ENCODE results near the gene WNT7A.
"Not testable (repeated sequence)": the region's sequence is repeated elsewhere in the genome, so short reads cannot be mapped to it uniquely, and the experiment has no call there.

WNT7A gene

DNA sequence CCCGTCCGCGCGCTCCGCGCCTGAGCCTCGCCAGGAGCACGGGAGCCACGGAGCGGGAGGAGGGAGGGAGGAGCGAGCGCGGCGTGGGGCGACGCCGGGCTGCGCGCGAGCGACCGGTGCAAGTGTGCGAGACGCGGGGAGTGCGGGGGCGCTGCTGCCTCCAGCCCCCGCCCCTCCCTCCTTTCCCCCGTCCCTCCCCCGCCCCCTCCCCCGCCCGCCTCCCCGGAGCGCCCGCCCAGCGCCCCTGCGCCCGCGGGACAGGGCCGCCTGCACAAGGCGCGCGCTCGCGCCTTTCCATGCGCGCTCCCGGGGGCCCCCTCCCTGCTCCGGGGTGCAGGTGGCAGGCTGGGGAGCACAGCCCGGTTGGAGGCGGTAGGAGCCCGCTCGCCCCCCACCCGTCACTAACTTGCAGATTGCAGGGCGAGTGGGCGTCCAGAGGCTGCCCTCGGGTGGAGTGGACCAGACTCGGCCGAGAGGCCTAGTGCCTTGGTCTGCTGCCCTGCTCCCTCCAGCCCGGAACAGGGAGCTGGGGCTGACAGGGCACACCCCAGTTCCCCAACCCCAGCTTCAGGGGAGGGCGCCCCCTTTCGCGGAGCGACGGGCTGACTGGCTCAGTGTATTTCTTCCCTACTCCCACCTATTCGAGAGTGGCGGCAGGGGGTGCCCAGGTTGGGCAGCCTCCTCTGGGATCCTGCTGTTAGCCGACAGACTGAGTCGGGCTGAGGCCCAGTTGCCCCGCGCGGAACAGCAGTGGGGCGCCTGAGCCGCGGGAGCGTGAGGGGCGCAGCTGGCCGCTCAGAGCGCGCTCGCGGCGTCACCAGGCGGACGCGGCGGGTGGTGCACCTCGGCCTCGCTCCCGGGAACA, at the start of gene WNT7A:
Gene WNT7A (minus strand): TSS at position 126 of the 865 bp plus-strand sequence. CDS start 255 bp downstream, outside the sequence.
- DNase-seq (ENCODE audit: low read depth in 2 of 2), result peak in 1 of 2 experiments; percentile 50

DNA sequence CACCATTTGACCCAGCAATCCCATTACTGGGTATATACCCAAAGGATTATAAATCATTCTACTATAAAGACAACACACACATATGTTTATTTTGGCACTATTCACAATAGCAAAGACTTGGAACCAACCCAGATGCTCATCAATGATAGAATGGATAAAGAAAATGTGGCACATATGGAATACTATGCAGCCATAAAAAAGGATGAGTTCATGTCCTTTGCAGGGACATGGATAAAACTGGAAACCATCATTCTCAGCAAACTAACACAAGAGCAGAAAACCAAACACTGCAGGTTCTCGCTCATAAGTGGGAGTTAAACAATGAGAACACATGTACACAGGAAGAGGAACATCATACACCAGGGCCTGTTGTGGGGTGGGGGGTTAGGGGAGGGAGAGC, 48.9 kb upstream of the WNT7A start:
- DNase-seq (ENCODE audit: low read depth in 2 of 2), result not testable (repeated sequence)

DNA sequence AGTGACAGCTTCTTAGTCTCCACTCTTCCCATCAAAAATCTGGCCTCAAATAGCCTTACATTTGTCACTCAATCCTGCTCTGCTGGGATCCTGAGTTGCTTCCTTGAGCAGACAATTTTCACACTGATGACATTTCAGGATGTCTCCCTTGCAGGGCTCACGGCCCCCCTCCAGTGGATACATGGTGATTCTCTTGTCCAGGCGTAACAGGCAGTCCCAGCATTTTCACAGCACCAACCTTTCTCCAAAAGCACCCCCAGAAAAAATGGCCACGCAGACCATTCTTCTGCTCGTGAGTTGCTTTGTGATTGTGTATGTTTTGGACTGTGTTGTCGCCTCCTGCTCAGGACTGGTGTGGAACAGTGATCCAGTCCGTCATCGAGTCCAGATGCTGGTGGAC, 47.4 kb upstream of the WNT7A start:
- DNase-seq (ENCODE audit: low read depth in 2 of 2), result no peak

DNA sequence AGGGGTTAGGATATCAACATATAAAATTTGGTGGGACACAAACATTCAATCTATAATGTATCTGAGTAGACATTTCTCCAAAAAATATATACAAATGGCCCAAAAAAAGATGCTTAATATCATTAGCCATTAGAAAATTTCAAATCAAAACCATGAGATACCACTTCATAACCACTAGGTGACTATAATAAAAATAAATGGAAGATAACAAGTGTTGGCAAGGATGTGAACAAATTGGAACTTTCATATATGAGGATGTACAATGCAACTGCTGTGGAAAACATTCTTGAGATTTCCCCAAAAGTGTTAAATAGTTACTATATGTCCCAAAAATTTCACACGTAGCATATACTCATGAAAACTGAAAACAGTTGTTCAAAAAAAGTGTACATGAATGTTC, 36.5 kb upstream of the WNT7A start:
- no peak for DNase-seq (ENCODE audit: low read depth in 2 of 2)

DNA sequence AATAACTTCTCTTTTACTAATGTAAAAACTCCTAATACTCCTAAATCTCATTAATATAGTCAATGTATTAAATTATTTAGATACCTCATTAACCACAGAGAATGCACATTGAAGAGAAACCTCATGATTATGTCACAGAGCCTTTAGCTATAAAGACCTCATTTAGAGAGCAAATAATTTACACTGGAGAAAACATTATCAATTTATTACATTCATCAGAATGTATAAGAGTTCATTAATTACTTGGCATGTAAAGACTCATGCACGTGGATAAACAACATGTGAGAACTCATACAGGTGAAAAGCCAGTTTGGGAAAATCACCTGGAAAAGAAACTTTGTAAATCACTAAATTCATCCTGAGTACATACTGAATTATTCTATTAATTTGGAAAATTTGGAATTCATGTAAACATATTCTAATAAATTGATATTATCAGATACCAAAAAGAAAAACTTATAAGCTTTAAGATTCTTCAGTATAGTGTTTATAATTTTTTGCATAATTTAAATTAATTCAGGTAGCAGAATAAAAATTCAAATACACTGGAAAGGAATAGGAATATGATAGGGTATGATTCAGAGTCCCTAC, 22.9 kb upstream of the WNT7A start:
- no peak for DNase-seq (ENCODE audit: low read depth in 2 of 2)

- no peak for DNase-seq (ENCODE audit: low read depth in 2 of 2)
Observed at GRCh38 chr3:13901935-13902584, 22.2 kb upstream of the WNT7A start.

DNA sequence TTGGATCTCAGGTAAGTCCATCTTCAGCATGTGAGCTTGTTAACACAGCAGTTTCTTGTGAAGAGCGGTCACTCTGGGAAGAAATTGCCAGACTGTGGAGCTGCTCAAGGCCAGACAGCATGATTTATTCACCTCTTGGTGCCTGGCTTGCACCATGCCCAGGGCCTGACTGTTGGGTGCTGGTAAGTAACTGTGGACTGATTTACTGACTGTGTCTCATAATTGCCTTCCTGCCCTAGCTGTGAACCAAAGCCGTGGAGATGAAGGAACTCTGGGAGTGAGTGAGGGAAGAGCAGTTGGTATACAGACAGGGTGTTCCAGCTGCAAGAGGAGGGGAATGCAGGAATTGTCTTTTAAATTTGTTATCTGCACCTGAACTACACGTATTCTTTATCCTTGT, 18.5 kb upstream of the WNT7A start:
- no peak for DNase-seq (ENCODE audit: low read depth in 2 of 2)

GRCh38 chr3:13896473-13897154, 16.7 kb upstream of the WNT7A start:
- DNase-seq (ENCODE audit: low read depth in 2 of 2), result no peak

GRCh38 chr3:13895155-13896105, 15.6 kb upstream of the WNT7A start:
- peak; percentile 92 to 95 for DNase-seq (ENCODE audit: low read depth in 2 of 2)

DNA sequence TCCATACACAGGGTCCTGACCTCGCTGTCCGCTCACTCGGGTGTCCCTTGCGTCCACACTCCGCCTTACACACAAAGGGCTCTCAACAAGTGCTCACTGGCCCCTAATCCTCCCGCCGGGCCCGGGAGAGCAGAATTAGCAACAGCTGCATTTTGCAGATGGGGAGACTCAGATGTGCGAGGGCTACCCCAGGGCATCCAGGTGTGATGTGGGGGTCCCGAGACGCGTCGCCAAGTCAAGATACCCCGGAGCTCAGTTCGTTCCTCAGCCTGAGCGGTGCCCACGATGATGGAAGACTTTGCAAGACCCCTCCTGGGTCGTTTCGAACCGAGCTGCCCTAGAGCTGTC, 14.9 kb upstream of the WNT7A start:
- DNase-seq (ENCODE audit: low read depth in 2 of 2), result no peak

DNA sequence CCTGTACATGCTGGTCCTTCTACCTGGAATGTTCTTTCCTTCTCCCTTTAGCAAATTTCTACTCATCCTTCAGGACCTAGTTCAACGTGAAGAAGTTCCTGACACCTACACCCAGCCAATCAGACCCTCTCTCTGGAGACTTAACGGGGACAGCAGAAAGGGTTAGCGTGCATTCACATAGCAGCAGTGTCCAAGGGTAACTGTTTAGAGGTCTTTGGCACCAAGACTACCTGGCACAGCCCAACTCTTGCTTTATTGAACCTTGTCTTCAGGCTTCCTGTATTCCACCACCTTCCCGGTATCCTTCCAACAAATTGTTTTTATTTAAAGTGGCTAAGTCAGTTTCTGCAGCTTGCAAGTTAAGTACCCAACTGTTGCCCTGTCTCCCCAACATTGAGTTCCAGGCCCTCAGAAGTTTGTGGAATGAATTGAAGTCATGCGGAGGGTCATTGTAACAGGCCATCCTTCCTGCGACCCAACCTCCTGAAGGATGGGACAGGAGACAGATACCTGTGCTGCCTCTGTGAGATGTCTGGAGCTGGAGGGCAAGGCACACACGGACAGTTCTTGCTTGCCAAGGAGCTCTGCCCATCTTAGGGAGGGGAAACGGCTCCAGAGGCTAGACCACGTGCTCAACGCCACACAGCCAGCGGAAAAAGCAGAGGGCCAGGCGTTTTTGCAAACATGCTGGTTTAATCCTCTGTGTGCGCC, 14.4 kb upstream of the WNT7A start:
- no peak for DNase-seq (ENCODE audit: low read depth in 2 of 2)

GRCh38 chr3:13892304-13892703, 12.4 kb upstream of the WNT7A start:
- no peak for DNase-seq (ENCODE audit: low read depth in 2 of 2)

DNA sequence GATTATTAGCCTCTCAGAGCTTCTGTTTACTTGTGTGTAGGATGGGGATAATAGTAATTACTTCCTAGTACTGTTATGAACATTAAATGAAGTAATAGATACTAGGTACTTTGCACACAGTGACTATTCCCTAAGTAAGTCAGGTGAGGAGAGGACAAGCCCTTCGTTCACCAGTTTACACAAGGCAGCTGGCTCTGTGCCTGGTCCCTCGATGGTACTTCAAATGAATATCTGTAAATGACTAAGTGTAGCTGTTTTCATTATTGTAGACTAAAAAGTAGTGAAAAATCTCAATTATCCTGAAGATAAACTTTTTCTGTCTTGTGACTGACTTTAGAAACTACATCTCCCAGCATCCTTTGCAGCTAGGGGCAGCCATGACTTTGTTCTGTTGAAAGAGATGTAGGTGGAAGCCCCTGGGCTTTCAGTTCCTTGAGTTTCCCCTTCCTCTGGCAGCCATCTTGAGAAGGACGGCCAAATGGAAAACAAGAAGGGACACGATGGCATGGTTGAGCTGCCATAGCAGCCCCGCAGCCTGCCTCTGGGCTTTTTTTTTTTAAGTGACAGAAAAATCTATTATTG, 11.7 kb upstream of the WNT7A start:
- DNase-seq (ENCODE audit: low read depth in 2 of 2), result no peak

GRCh38 chr3:13891017-13891392, 11.1 kb upstream of the WNT7A start:
- DNase-seq (ENCODE audit: low read depth in 2 of 2), result no peak

DNA sequence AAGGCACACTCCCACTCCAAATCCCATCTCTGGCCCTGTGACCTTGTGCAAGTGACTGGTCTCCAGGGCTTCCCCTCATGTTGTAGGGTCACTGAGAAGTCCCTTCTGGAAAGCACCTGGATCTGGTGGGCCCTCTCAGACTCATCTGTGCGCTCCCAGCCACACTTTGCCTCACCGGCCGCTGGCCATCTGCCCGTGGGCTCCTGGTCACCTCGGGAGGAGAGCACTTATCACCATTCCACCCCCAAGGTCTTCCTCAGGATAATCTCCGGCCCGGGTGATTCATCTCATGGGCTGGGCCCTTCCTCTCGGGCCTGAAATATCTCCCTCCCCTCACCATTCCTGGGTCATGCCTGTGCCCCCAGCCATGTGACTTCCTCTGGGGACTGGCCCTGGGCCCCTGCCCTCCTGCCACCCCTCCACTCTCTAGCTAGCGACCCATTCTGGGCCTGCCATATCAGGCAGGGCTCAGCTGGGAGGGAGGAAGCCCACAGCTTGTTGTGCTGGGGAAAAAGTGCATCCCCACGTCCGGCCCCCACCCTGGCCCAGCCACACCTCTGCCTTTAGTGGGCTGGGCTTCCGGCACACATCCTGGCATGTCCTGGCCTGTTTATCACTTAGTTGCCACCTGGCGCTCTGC, 10.6 kb upstream of the WNT7A start:
- DNase-seq (ENCODE audit: low read depth in 2 of 2), result no peak

- DNase-seq (ENCODE audit: low read depth in 2 of 2), result no peak
Observed at GRCh38 chr3:13888576-13888975, 8.7 kb upstream of the WNT7A start.

GRCh38 chr3:13887495-13888300, 7.8 kb upstream of the WNT7A start:
- DNase-seq (ENCODE audit: low read depth in 2 of 2), result no peak

- no peak for DNase-seq (ENCODE audit: low read depth in 2 of 2)
Observed at GRCh38 chr3:13886593-13887129, 6.8 kb upstream of the WNT7A start.

DNA sequence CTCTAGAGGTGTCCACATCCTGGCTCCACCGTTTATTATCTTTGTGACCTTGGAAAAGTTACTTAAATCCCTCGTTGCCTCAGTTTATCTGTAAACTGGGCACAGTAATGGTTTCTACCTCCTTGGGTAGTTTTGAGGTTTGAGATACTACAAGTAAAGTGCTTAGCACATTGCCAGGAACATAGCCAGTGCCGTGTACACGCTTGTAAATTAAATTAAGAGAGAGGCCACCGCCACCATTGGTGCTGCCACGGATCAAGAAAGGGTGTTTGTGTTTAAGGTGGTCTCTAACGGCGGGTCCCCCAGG, 5.8 kb upstream of the WNT7A start:
- no peak for DNase-seq (ENCODE audit: low read depth in 2 of 2)
